ENCODE results near the gene SUGP1.

Gene SUGP1

DNA sequence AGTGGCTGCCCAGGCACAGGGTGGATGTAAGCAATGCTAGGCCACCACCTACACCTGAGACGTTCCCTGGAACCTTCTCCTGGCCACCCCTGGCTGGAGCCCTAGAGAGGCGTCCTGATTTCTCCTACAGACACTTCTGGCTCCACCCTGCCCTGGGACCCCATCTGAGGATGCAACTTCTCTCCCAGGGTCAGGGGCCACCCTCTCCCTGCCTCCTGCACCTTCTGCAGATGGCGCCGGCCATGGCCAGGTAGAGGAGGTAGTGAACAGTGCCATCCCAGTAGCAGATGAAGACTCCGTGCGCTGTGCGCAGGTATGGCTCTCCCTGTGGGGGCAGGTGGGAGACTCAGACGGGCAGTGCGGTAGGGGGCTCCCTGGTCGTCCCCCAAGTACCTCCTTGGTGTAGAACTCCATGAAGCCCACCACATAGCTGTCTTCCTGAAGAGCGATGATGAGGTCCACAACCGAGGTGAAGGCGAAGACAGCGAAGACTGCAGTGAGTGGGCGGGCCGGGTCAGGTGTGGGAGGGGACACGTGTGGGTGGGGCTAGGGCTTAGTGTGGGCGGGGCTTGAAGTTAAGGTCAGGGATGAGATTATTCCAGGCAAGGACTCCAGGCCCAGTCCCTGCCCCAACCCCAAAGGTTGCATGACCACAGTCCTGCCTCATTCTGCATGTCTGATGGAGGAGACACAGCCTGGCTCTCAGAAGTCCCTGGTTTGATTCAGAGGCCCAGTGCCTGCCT lies 50.2 kb downstream of the SUGP1 start:
- peaks cover 9% of the 10 kb centered on the region for H3K36me3 ChIP-seq
- no peak overlapping the region for H3K27ac ChIP-seq
- no peak overlapping the region for H3K4me3 ChIP-seq (ENCODE audit: low read depth in 1 of 2, low read length in 1 of 2)
- no peaks in the 10 kb centered on the region for H3K9me3 ChIP-seq
- TF ChIP-seq, protein P1, sequence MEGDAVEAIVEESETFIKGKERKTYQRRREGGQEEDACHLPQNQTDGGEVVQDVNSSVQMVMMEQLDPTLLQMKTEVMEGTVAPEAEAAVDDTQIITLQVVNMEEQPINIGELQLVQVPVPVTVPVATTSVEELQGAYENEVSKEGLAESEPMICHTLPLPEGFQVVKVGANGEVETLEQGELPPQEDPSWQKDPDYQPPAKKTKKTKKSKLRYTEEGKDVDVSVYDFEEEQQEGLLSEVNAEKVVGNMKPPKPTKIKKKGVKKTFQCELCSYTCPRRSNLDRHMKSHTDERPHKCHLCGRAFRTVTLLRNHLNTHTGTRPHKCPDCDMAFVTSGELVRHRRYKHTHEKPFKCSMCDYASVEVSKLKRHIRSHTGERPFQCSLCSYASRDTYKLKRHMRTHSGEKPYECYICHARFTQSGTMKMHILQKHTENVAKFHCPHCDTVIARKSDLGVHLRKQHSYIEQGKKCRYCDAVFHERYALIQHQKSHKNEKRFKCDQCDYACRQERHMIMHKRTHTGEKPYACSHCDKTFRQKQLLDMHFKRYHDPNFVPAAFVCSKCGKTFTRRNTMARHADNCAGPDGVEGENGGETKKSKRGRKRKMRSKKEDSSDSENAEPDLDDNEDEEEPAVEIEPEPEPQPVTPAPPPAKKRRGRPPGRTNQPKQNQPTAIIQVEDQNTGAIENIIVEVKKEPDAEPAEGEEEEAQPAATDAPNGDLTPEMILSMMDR (IDR thresholded peaks at IDR 0.05): no peak
- peaks cover 73% of the 10 kb centered on the region for H3K27me3 ChIP-seq
- no peaks in the 10 kb centered on the region for H3K4me1 ChIP-seq (ENCODE audit: control insufficient read depth in 1 of 2, insufficient read depth in 1 of 2, low read depth in 1 of 2, low read length in 1 of 2)

DNA sequence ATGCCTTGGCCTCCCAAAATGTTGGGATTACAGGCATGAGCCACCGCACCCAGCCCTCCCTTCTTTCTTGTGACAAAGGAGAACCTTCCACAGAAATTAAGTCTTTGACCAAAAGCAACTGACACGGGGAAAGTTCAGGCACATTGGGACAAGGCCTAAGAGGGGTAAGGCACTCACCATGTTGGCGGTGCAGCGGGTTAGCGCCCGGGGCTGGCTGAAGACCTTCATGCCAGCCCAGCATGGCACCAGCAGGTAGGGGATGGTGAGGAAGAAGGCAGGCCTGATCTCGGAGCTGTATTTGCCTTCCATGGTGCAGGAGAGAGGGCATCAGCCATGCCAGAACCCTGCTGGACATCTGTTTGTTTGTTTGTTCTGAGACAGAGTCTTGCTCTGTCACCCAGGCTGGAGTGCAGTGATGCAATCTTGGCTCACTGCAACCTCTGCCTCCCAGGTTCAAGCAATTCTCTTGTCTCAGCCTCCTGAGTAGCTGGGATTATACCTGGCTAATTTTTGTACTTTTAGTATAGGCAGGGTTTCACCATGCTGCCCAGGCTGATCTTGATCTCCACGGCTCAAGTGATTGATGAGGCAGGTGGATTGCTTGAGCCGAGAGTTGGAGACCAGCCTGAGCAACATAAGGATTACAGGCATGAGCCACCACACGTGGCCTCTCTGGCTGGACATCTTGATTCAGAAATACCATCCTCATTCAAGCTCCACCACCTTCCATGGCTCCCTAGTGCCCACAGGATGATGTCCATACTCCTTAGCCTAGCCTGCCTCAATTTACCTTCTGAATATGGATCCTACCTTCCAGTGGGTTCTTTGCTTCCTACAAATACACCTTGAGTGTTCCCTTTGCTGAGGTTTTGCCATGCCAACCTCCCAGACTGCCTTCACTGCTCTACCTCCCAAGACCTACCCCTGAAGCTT lies 51.6 kb downstream of the SUGP1 start:
- no peaks in the 10 kb centered on the region for H3K36me3 ChIP-seq
- TF ChIP-seq, protein P1 (IDR thresholded peaks at IDR 0.05): no peak
- H3K9me3 ChIP-seq: no peaks in the 10 kb centered on the region
- no peak overlapping the region for H3K4me3 ChIP-seq (ENCODE audit: low read depth in 1 of 2, low read length in 1 of 2)
- no peak overlapping the region for H3K27ac ChIP-seq
- H3K4me1 ChIP-seq (ENCODE audit: control insufficient read depth in 1 of 2, insufficient read depth in 1 of 2, low read depth in 1 of 2, low read length in 1 of 2): no peaks in the 10 kb centered on the region
- peaks cover 73% of the 10 kb centered on the region for H3K27me3 ChIP-seq

DNA sequence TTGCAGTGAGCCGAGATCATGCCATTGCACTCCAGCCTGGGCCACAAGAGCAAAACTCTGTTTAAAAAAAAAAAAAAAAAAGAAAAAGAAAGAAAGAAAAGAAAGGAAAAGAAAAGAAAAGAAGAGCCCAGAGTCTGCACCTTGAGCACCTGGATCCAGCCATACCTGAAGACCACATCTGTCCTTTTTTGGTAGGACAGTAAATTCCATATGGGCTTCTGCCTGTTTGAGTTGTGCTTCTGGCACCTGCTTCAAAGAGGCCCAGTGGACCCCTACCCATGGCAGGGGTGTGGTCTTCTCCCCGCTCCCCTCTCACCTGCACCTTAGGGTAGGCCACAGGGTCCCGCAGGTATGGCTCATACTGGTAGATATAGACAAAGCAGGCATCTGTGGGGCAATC lies 53.0 kb downstream of the SUGP1 start:
- no peak overlapping the region for H3K27ac ChIP-seq
- TF ChIP-seq, protein P1 (IDR thresholded peaks at IDR 0.05): no peak
- no peak overlapping the region for H3K4me3 ChIP-seq (ENCODE audit: low read depth in 1 of 2, low read length in 1 of 2)
- H3K4me1 ChIP-seq (ENCODE audit: control insufficient read depth in 1 of 2, insufficient read depth in 1 of 2, low read depth in 1 of 2, low read length in 1 of 2): no peaks in the 10 kb centered on the region
- peaks cover 73% of the 10 kb centered on the region for H3K27me3 ChIP-seq
- no peaks in the 10 kb centered on the region for H3K9me3 ChIP-seq
- no peaks in the 10 kb centered on the region for H3K36me3 ChIP-seq

DNA sequence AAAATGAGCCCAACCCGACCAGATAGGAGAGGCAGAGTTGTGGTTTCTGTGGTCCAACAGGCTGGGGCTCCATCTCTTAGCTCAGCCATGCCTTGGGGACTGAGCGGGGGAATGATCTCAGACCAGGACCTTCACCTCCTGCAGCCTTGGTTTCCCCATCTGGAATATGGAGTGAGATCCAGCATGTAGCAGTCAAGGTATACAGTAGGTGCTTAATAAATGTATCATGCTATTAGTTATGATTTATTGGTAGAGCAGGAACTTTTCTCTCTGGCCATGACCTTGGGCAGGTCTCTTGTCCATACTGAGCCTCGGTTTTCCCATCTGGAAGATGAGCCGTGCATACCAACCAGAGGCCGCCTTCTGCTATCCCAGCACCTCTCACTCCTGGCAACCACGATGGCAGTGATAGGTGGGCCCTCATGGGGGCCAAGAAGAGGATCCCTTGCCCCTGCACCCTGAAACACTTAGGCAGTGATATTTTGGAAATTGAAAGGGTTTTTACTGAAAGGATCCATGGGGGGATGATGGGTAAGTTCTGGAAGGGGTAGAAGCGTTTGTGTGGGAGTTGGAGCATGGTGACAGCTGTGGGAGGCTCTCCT lies 56.3 kb downstream of the SUGP1 start:
- H3K27ac ChIP-seq: no peak overlapping the region
- no peak overlapping the region for H3K4me3 ChIP-seq (ENCODE audit: low read depth in 1 of 2, low read length in 1 of 2)
- no peaks in the 10 kb centered on the region for H3K9me3 ChIP-seq
- no peaks in the 10 kb centered on the region for H3K36me3 ChIP-seq
- TF ChIP-seq, protein P1 (IDR thresholded peaks at IDR 0.05): no peak
- no peaks in the 10 kb centered on the region for H3K4me1 ChIP-seq (ENCODE audit: control insufficient read depth in 1 of 2, insufficient read depth in 1 of 2, low read depth in 1 of 2, low read length in 1 of 2)
- H3K27me3 ChIP-seq: peaks cover 73% of the 10 kb centered on the region

DNA sequence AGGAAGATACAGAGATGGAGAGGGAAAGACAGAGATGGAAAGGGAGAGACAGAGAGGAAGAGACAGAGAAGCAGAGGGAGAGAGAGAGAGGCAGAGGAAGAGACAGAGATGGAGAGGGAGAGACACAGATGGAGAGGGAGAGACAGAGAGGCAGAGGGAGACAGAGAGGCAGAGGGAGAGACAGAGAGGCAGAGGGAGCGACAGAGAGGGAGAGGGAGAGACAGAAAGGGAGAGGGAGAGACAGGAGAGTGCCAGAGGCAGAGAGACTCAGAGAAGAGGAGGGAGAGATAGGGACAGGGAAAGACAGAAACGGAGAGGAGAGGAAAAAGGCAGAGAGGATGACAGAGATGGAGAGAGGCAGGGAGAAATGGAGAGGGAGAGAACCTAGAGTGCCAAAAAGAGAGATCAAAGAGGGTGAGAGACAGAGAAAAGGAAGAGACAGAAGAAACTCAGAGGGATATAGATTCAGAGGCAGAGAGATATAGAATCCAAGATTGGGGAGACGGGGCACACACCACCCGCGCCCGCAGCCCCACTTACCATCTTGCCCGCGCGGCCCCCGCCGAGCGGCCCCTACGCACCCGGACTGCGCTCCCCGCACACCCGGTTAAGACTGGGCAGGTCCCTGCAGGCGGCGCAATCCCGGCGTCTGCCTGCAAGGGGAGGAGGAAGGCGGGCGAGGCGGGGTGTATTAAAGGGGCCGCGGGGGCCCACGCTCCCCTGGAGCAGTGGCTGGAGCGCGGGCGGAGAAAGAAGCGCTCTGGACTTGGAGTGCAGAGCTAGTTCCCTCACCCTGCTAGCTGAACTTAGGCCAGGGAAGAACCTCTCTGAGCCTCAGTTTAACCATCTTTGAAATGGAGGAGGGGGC lies 57.9 kb downstream of the SUGP1 start:
- Histone ChIP-seq H3K4me1 (ENCODE audit: control insufficient read depth in 1 of 2, insufficient read depth in 1 of 2, low read depth in 1 of 2, low read length in 1 of 2) (no peaks in the 10 kb centered on the region), H3K36me3 (no peaks in the 10 kb centered on the region), H3K27ac (no peak overlapping the region), H3K9me3 (no peaks in the 10 kb centered on the region), H3K4me3 (ENCODE audit: low read depth in 1 of 2, low read length in 1 of 2) (no peak overlapping the region), H3K27me3 (peaks cover 81% of the 10 kb centered on the region)
- TF ChIP-seq, protein P1 (IDR thresholded peaks at IDR 0.05): no peak
